Stimulated activated CD8-positive, alpha-beta memory T cell treated with anti-CD3 and anti-CD28 coated beads, Interleukin-7, amount 100 ng/mL, for 24 hours (primary cell): ENCODE results near the gene PLCB1.
"Not testable (repeated sequence)": the region's sequence is repeated elsewhere in the genome, so short reads cannot be mapped to it uniquely, and the experiment has no call there.

Experiments
- DNase-seq: peaks from one replicate; pipeline ENCODE4 v3.0.0-alpha.2; 2020; ENCODE audit warnings: low read depth

The PLCB1 gene

GRCh38 chr20:8370774-8371173 lies 238.7 kb downstream of the PLCB1 start:
- DNase-seq, result no peak

GRCh38 chr20:8372824-8373380 lies 240.8 kb downstream of the PLCB1 start:
- no peak for DNase-seq

GRCh38 chr20:8373579-8373978 lies 241.5 kb downstream of the PLCB1 start:
- DNase-seq, result no peak

GRCh38 chr20:8375898-8376297 lies 243.8 kb downstream of the PLCB1 start:
- DNase-seq, result no peak

- DNase-seq, result no peak
Measured at GRCh38 chr20:8376940-8377339, 244.9 kb downstream of the PLCB1 start.

- not testable (repeated sequence) for DNase-seq
Measured at GRCh38 chr20:8379125-8379524, 247.1 kb downstream of the PLCB1 start.

- DNase-seq, result no peak
Measured at GRCh38 chr20:8385247-8385646, 253.2 kb downstream of the PLCB1 start.

GRCh38 chr20:8386991-8387390 lies 254.9 kb downstream of the PLCB1 start:
- DNase-seq, result no peak

GRCh38 chr20:8388141-8388540 lies 256.1 kb downstream of the PLCB1 start:
- no peak for DNase-seq

- DNase-seq, result no peak
Measured at GRCh38 chr20:8388707-8389106, 256.6 kb downstream of the PLCB1 start.

- no peak for DNase-seq
Measured at GRCh38 chr20:8389381-8390036, 257.4 kb downstream of the PLCB1 start.

GRCh38 chr20:8390037-8390433 lies 258.0 kb downstream of the PLCB1 start:
- DNase-seq, result no peak

- no peak for DNase-seq
Measured at GRCh38 chr20:8390500-8390899, 258.4 kb downstream of the PLCB1 start.

- no peak for DNase-seq
Measured at GRCh38 chr20:8393381-8393780, 261.3 kb downstream of the PLCB1 start.

GRCh38 chr20:8394308-8394945 lies 262.4 kb downstream of the PLCB1 start:
- no peak for DNase-seq

- no peak for DNase-seq
Measured at GRCh38 chr20:8395956-8396355, 263.9 kb downstream of the PLCB1 start.

GRCh38 chr20:8398263-8399051 lies 266.4 kb downstream of the PLCB1 start:
- DNase-seq, result no peak

- DNase-seq, result no peak
Measured at GRCh38 chr20:8399947-8400346, 267.9 kb downstream of the PLCB1 start.

- DNase-seq, result no peak
Measured at GRCh38 chr20:8400486-8400885, 268.4 kb downstream of the PLCB1 start.

- no peak for DNase-seq
Measured at GRCh38 chr20:8401556-8401955, 269.5 kb downstream of the PLCB1 start.

GRCh38 chr20:8402798-8403197 lies 270.7 kb downstream of the PLCB1 start:
- no peak for DNase-seq

GRCh38 chr20:8404912-8405635 lies 273.0 kb downstream of the PLCB1 start:
- DNase-seq, result no peak
